Ishikawa (cell line): Measurements from ENCODE around the gene UBA3.

Source experiments
- CEBPB ChIP-seq: IDR thresholded peaks from 2 replicates; pipeline ENCODE4 v1.6.1; 2012
- CREB1 ChIP-seq: IDR thresholded peaks from 2 replicates; pipeline ENCODE4 v1.6.1; 2012; ENCODE audit warnings: low read depth
- EGR1 ChIP-seq: IDR thresholded peaks from 2 replicates; pipeline ENCODE4 v1.6.1; 2012
- EP300 ChIP-seq: IDR thresholded peaks from 2 replicates; pipeline ENCODE4 v1.6.1; 2012; ENCODE audit warnings: borderline replicate concordance
- FOXM1 ChIP-seq: IDR thresholded peaks from 2 replicates; pipeline ENCODE4 v1.6.1; 2012; ENCODE audit warnings: low read depth, borderline replicate concordance
- MAX ChIP-seq: IDR thresholded peaks from 2 replicates; pipeline ENCODE4 v1.6.1; 2012
- RAD21 ChIP-seq: IDR thresholded peaks from 2 replicates; pipeline ENCODE4 v1.6.1; 2012; ENCODE audit warnings: low read depth
- REST ChIP-seq: IDR thresholded peaks from 2 replicates; pipeline ENCODE4 v1.6.1; 2012; ENCODE audit warnings: low read depth, mild to moderate bottlenecking
- TAF1 ChIP-seq: IDR thresholded peaks from 2 replicates; pipeline ENCODE4 v1.6.1; 2012; ENCODE audit warnings: low read depth, mild to moderate bottlenecking
- TEAD4 ChIP-seq: IDR thresholded peaks from 2 replicates; pipeline ENCODE4 v1.6.1; 2012
- USF1 ChIP-seq: IDR thresholded peaks from 2 replicates; pipeline ENCODE4 v1.6.1; 2012
- YY1 ChIP-seq: IDR thresholded peaks from 2 replicates; pipeline ENCODE4 v1.6.1; 2012; ENCODE audit warnings: low read depth
- ZBTB7A ChIP-seq: IDR thresholded peaks from 2 replicates; pipeline ENCODE4 v1.6.1; 2012; ENCODE audit warnings: low read depth

- no peak for TF ChIP-seq RAD21
- no peak for TF ChIP-seq TAF1
- no peak for TF ChIP-seq EP300
- no peak for TF ChIP-seq YY1
- TF ChIP-seq CEBPB = no peak
- no peak for TF ChIP-seq FOXM1
- TF ChIP-seq CREB1 = no peak
- TF ChIP-seq MAX = no peak
- no peak for TF ChIP-seq ZBTB7A
- no peak for TF ChIP-seq REST
- TF ChIP-seq EGR1 = no peak
- no peak for TF ChIP-seq TEAD4
- no peak for TF ChIP-seq USF1
Measured at GRCh38 chr3:69126999-69127398, 46.8 kb upstream of the UBA3 start.
